Activated T-cell treated with anti-CD3 and anti-CD28 coated beads, Interleukin-2, amount 50 U/mL, for 72 hours (primary cell): ENCODE measurements around the gene CRAMP1. TPM values are rescaled to one million over a fixed set of nuclear protein-coding genes. Genes with fewer than 3 reads are reported as not detected.

ENCODE experiments used
- ATAC-seq, 2 donors: fragments of 150-1000 bp; cut with Tn5 transposase; replicated peaks in 1 of 2; 2 replicates each; pipeline ENCODE4 v1.10.0; 2021; ENCODE audit warnings: moderate library complexity in 2 of 2, mild to moderate bottlenecking in 1 of 2
- DNase-seq, 2 donors: peaks; one replicate each; pipeline ENCODE4 v3.0.0; 2021 to 2022; ENCODE audit warnings: mixed read lengths in 1 of 2
- H3K27ac Mint-ChIP-seq: one replicate; pipeline ENCODE4 v1.8.0; 2022; ENCODE audit warnings: mild to moderate bottlenecking, moderate library complexity, mixed read lengths
- H3K27me3 Mint-ChIP-seq: one replicate; pipeline ENCODE4 v1.8.0; 2022; ENCODE audit warnings: low read depth, mixed read lengths
- H3K36me3 Mint-ChIP-seq, 2 donors: one replicate each; pipeline ENCODE4 v1.8.0; 2022; ENCODE audit warnings: mixed read lengths in 2 of 2, mild to moderate bottlenecking in 1 of 2; ENCODE audit not compliant: insufficient read depth in 2 of 2
- H3K4me1 Mint-ChIP-seq: one replicate; pipeline ENCODE4 v1.8.0; 2022; ENCODE audit warnings: low read depth, mixed read lengths
- H3K4me3 Mint-ChIP-seq, 2 donors: one replicate each; pipeline ENCODE4 v1.8.0; 2022; ENCODE audit warnings: mild to moderate bottlenecking in 2 of 2, mixed read lengths in 2 of 2, moderate library complexity in 2 of 2
- H3K9me3 Mint-ChIP-seq, 2 donors: one replicate each; pipeline ENCODE4 v1.8.0; 2022; ENCODE audit warnings: mixed read lengths in 2 of 2
- total RNA-seq, 2 donors: library from RNA; stranded (reverse); gene quantifications; one replicate each; pipeline ENCODE4 v1.2.3, GENCODE V29; 2022

Gene CRAMP1
- total RNA-seq, 2 donors from 2014 or later, result 28.3 to 30.1 TPM

DNA sequence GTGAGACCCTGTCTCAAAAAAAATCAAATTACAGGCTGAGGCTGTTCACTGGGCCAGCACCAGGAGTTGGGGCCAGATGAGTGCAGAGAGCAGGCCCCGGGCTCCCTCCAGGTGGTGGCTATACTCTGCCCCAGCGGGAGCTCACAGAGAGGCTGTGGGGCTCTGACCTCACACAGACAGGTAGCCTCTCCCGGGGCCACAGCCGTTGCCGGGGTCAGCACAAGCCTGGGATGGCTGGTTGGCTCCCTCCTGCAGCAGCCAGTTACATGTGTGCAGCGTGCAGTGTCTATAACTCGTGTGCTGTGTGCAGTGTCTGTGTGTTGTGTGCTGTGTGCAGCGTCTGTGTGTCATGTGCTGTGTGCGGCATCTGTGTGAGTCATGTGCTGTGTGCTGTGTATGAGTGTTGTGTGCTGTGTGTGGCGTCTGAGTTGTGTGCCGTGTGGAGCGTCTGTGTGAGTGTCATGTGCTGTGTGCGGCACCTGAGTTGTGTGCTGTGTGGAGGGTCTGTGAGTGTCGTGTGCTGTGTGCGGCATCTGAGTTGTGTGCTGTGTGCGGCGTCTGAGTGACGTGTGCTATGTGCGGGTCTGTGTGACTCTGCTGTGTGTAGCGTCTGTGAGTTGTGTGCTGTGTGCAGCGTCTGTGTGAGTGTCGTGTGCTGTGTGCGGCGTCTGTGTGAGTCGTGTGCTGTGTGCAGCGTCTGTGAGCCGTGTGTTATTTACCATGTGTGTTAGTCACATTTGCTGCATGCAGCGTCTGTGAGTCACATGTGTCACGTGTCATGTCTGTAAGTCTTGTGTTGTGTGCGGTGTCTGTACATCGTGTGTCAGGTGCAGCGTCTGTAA lies 114.7 kb downstream of the CRAMP1 start:
- H3K4me1 Mint-ChIP-seq, result peaks cover 20% of the 10 kb centered on the region
- peak overlapping the region; percentile 21 for H3K27ac Mint-ChIP-seq
- DNase-seq (no peak), ATAC-seq (no peak)
- H3K36me3 Mint-ChIP-seq, result peaks cover 5% of the 10 kb centered on the region in 2 donors
- H3K9me3 Mint-ChIP-seq, result no peaks in the 10 kb centered on the region
- H3K4me3 Mint-ChIP-seq, result no peak overlapping the region
- H3K27me3 Mint-ChIP-seq, result no peaks in the 10 kb centered on the region

Other genes with a start within 250 kb of the CRAMP1 start
- 10 to 100 TPM; 51.1 to 69.5 TPM for gene UNKL, start 197.7 kb upstream of the CRAMP1 start, total RNA-seq
- 10 to 100 TPM; 14.5 to 17.9 TPM for gene UQCC4, start 191.6 kb upstream of the CRAMP1 start, total RNA-seq
- gene PERCC1, start 181.3 kb upstream of the CRAMP1 start, total RNA-seq, result under 1 TPM in 1 of 2 donors, not detected in 1; 0.81 TPM
- gene CCDC154, start 167.8 kb upstream of the CRAMP1 start, total RNA-seq, result 1 to 10 TPM; 2.7 to 3.4 TPM
- gene CLCN7, start 137.3 kb upstream of the CRAMP1 start, total RNA-seq, result 10 to 100 TPM; 53.7 to 55.1 TPM
- not detected for gene PTX4, start 123.4 kb upstream of the CRAMP1 start, total RNA-seq
- 10 to 100 TPM; 28.6 to 34.7 TPM for gene TELO2, start 119.0 kb upstream of the CRAMP1 start, total RNA-seq
- gene TMEM204, start 78.7 kb upstream of the CRAMP1 start, total RNA-seq, result 10 to 100 TPM; 15.7 to 16.7 TPM
- gene IFT140, start 288 bp upstream of the CRAMP1 start, total RNA-seq, result 10 to 100 TPM; 13.7 to 16.1 TPM
- 10 to 100 TPM; 54.1 to 62.7 TPM for gene JPT2, start 65.9 kb downstream of the CRAMP1 start, total RNA-seq
- gene MAPK8IP3, start 93.8 kb downstream of the CRAMP1 start, total RNA-seq, result 100 to 1,000 TPM in 1 of 2 donors, 10 to 100 TPM in 1; 92.7 to 118 TPM
- 10 to 100 TPM; 55.0 to 56.1 TPM for gene NME3, start 159.2 kb downstream of the CRAMP1 start, total RNA-seq
- gene EME2, start 160.4 kb downstream of the CRAMP1 start, total RNA-seq, result 10 to 100 TPM; 14.4 to 18.6 TPM
- gene MRPS34, start 160.8 kb downstream of the CRAMP1 start, total RNA-seq, result 100 to 1,000 TPM in 1 of 2 donors, 10 to 100 TPM in 1; 86.0 to 123 TPM
- 10 to 100 TPM; 37.1 to 40.1 TPM for gene SPSB3, start 170.2 kb downstream of the CRAMP1 start, total RNA-seq
- 10 to 100 TPM; 47.8 to 50.1 TPM for gene NUBP2, start 170.6 kb downstream of the CRAMP1 start, total RNA-seq
- under 1 TPM; 0.14 to 0.37 TPM for gene IGFALS, start 181.3 kb downstream of the CRAMP1 start, total RNA-seq
- 10 to 100 TPM; 45.0 to 53.5 TPM for gene HAGH, start 214.5 kb downstream of the CRAMP1 start, total RNA-seq
- gene FAHD1, start 214.8 kb downstream of the CRAMP1 start, total RNA-seq, result 10 to 100 TPM; 11.1 to 13.5 TPM